ENCODE results near the gene PCCA. TPM values are rescaled to one million over a fixed set of nuclear protein-coding genes. Genes with fewer than 3 reads are reported as not detected.

The PCCA gene
- total and polyA plus RNA-seq, 2 donors from 2014 or later: 86.2 to 222 TPM

GRCh38 chr13:100423375-100423774 is 334.5 kb downstream of the PCCA start:
- Histone ChIP-seq H3K27ac (ENCODE audit: low read depth in 2 of 2, low read length in 2 of 2) (no peak overlapping the region), H3K36me3 (ENCODE audit: control insufficient read depth in 2 of 3, insufficient read depth in 3 of 3, low read length in 3 of 3) (no peaks in the 10 kb centered on the region), H3K9me3 (ENCODE audit: control insufficient read depth in 2 of 3, insufficient read depth in 1 of 3, low read length in 3 of 3) (no peaks in the 10 kb centered on the region), H3K9ac (ENCODE audit: low read length in 3 of 3) (no peak overlapping the region), H3K4me1 (ENCODE audit: control insufficient read depth in 2 of 3, insufficient read depth in 2 of 3, low read depth in 1 of 3, low read length in 3 of 3) (no peaks in the 10 kb centered on the region), H3K27me3 (ENCODE audit: control insufficient read depth, insufficient read depth, low read length) (no peaks in the 10 kb centered on the region), H3K4me3 (ENCODE audit: low read length in 3 of 3) (no peak overlapping the region)
- no peak for DNase-seq
- no peak for FAIRE-seq
- intact Hi-C loops (cut with DNase I): no loop called here
- TF ChIP-seq CTCF (IDR thresholded peaks at IDR 0.05; ENCODE audit: borderline replicate concordance, extremely low read depth, insufficient read depth): no peak

- DNase-seq (no peak), FAIRE-seq (no peak)
- Histone ChIP-seq H3K27ac (ENCODE audit: low read depth in 2 of 2, low read length in 2 of 2) (no peak overlapping the region), H3K9me3 (ENCODE audit: control insufficient read depth in 2 of 3, insufficient read depth in 1 of 3, low read length in 3 of 3) (no peaks in the 10 kb centered on the region), H3K4me3 (ENCODE audit: low read length in 3 of 3) (no peak overlapping the region), H3K27me3 (ENCODE audit: control insufficient read depth, insufficient read depth, low read length) (no peaks in the 10 kb centered on the region), H3K36me3 (ENCODE audit: control insufficient read depth in 2 of 3, insufficient read depth in 3 of 3, low read length in 3 of 3) (no peaks in the 10 kb centered on the region), H3K9ac (ENCODE audit: low read length in 3 of 3) (no peak overlapping the region), H3K4me1 (ENCODE audit: control insufficient read depth in 2 of 3, insufficient read depth in 2 of 3, low read depth in 1 of 3, low read length in 3 of 3) (no peaks in the 10 kb centered on the region)
- intact Hi-C loops (cut with DNase I): no loop called here
- no peak for TF ChIP-seq CTCF (IDR thresholded peaks at IDR 0.05; ENCODE audit: borderline replicate concordance, extremely low read depth, insufficient read depth)
Observed at GRCh38 chr13:100428986-100429385, 340.1 kb downstream of the PCCA start.

- H3K27me3 ChIP-seq (ENCODE audit: control insufficient read depth, insufficient read depth, low read length): no peaks in the 10 kb centered on the region
- no peaks in the 10 kb centered on the region for H3K36me3 ChIP-seq (ENCODE audit: control insufficient read depth in 2 of 3, insufficient read depth in 3 of 3, low read length in 3 of 3)
- intact Hi-C loops (cut with DNase I): no loop called here
- no peak for TF ChIP-seq CTCF (IDR thresholded peaks at IDR 0.05; ENCODE audit: borderline replicate concordance, extremely low read depth, insufficient read depth)
- no peak overlapping the region for H3K4me3 ChIP-seq (ENCODE audit: low read length in 3 of 3)
- no peak overlapping the region for H3K9ac ChIP-seq (ENCODE audit: low read length in 3 of 3)
- no peaks in the 10 kb centered on the region for H3K4me1 ChIP-seq (ENCODE audit: control insufficient read depth in 2 of 3, insufficient read depth in 2 of 3, low read depth in 1 of 3, low read length in 3 of 3)
- FAIRE-seq (no peak), DNase-seq (no peak)
- no peaks in the 10 kb centered on the region for H3K9me3 ChIP-seq (ENCODE audit: control insufficient read depth in 2 of 3, insufficient read depth in 1 of 3, low read length in 3 of 3)
- no peak overlapping the region for H3K27ac ChIP-seq (ENCODE audit: low read depth in 2 of 2, low read length in 2 of 2)
Observed at GRCh38 chr13:100432611-100433010, 343.7 kb downstream of the PCCA start.

- no peak overlapping the region for H3K27ac ChIP-seq (ENCODE audit: low read depth in 2 of 2, low read length in 2 of 2)
- DNase-seq (no peak), FAIRE-seq (no peak)
- H3K27me3 ChIP-seq (ENCODE audit: control insufficient read depth, insufficient read depth, low read length): no peaks in the 10 kb centered on the region
- H3K9ac ChIP-seq (ENCODE audit: low read length in 3 of 3): no peak overlapping the region
- H3K9me3 ChIP-seq (ENCODE audit: control insufficient read depth in 2 of 3, insufficient read depth in 1 of 3, low read length in 3 of 3): no peaks in the 10 kb centered on the region
- H3K4me3 ChIP-seq (ENCODE audit: low read length in 3 of 3): no peak overlapping the region
- intact Hi-C loops (cut with DNase I): no loop called here
- H3K36me3 ChIP-seq (ENCODE audit: control insufficient read depth in 2 of 3, insufficient read depth in 3 of 3, low read length in 3 of 3): no peaks in the 10 kb centered on the region
- H3K4me1 ChIP-seq (ENCODE audit: control insufficient read depth in 2 of 3, insufficient read depth in 2 of 3, low read depth in 1 of 3, low read length in 3 of 3): no peaks in the 10 kb centered on the region
- no peak for TF ChIP-seq CTCF (IDR thresholded peaks at IDR 0.05; ENCODE audit: borderline replicate concordance, extremely low read depth, insufficient read depth)
Observed at GRCh38 chr13:100433475-100433874, 344.6 kb downstream of the PCCA start.
